ENCODE results near the gene PLA2G4A.

PLA2G4A gene

DNA sequence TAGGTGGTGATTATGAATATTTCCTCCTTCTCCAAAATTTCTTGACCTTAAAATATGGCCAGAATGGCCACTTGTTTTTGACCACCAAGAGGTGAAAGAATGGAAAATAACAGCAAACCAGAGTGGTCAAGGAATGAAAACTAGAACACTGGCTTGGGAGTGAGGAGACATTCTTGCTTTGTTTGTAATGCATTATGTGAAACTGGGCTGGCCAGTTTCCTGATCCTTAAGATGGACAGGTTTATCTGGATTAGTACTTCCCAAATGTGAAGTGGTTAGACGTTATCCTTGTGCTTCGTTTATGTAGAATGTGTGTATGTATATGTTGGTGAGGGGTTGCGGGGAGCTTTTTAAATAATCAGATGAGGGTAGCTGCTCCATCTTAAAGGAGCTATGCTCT lies 12.8 kb downstream of the PLA2G4A start:
- no peaks in the 10 kb centered on the region for H3K27me3 ChIP-seq (ENCODE audit: insufficient read depth, low read length, poor library complexity, severe bottlenecking)
- no peaks in the 10 kb centered on the region for H3F3A ChIP-seq (ENCODE audit: low read depth)
- TF ChIP-seq EZH2phosphoT487 (IDR thresholded peaks at IDR 0.05; ENCODE audit: borderline replicate concordance): no peak

DNA sequence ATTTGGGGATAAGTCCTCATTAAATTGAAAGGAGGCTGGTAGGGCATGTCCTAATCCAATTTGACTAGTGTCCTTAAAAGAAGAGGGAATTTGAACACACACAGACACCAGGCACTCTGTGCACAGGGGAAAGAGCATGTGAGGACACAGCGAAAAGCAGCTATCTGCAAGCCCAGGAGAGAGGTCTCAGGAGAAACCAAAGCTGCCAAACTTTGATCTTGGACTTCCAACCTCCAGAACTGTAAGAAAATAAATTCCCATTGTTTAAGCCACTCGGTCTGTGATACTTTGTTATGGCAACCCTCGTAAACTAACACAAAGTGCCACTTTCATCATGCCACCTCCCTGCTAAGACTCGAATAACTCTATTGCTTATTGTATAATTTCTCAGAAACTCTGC lies 13.8 kb downstream of the PLA2G4A start:
- no peaks in the 10 kb centered on the region for H3K36me3 ChIP-seq (ENCODE audit: insufficient read depth, low read length)
- no peaks in the 10 kb centered on the region for H3K9me3 ChIP-seq (ENCODE audit: insufficient read depth, low read depth, low read length)
- H3K4me3 ChIP-seq (ENCODE audit: low read length, poor library complexity, severe bottlenecking): no peak overlapping the region
- H3F3A ChIP-seq (ENCODE audit: low read depth): no peaks in the 10 kb centered on the region
- H3K4me1 ChIP-seq (ENCODE audit: insufficient read depth, low read length, poor library complexity, severe bottlenecking): peaks cover 29% of the 10 kb centered on the region
- no peaks in the 10 kb centered on the region for H3K27me3 ChIP-seq (ENCODE audit: insufficient read depth, low read length, poor library complexity, severe bottlenecking)
- H4K20me1 ChIP-seq (ENCODE audit: insufficient read depth, low read length, poor library complexity, severe bottlenecking): no peaks in the 10 kb centered on the region
- H3K9me2 ChIP-seq (replicated peaks; ENCODE audit: low read depth, low read length): no peaks in the 10 kb centered on the region
- H2AFZ ChIP-seq (ENCODE audit: low read length): peak overlapping the region; percentile 48; the same call in 1 of the 2 replicates
- TF ChIP-seq, protein P1, sequence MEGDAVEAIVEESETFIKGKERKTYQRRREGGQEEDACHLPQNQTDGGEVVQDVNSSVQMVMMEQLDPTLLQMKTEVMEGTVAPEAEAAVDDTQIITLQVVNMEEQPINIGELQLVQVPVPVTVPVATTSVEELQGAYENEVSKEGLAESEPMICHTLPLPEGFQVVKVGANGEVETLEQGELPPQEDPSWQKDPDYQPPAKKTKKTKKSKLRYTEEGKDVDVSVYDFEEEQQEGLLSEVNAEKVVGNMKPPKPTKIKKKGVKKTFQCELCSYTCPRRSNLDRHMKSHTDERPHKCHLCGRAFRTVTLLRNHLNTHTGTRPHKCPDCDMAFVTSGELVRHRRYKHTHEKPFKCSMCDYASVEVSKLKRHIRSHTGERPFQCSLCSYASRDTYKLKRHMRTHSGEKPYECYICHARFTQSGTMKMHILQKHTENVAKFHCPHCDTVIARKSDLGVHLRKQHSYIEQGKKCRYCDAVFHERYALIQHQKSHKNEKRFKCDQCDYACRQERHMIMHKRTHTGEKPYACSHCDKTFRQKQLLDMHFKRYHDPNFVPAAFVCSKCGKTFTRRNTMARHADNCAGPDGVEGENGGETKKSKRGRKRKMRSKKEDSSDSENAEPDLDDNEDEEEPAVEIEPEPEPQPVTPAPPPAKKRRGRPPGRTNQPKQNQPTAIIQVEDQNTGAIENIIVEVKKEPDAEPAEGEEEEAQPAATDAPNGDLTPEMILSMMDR (conservative IDR thresholded peaks at IDR 0.05; ENCODE audit: low read length): no peak
- TF ChIP-seq EZH2phosphoT487 (IDR thresholded peaks at IDR 0.05; ENCODE audit: borderline replicate concordance): no peak
- no peak overlapping the region for H3K9ac ChIP-seq (ENCODE audit: low read depth, low read length, poor library complexity, severe bottlenecking)
- H3K79me2 ChIP-seq (ENCODE audit: insufficient read depth, low read length): no peaks in the 10 kb centered on the region
- no peak overlapping the region for H3K4me2 ChIP-seq (ENCODE audit: low read depth, low read length, poor library complexity, severe bottlenecking)

More for the DNA sequence above, 12.8 kb downstream of the PLA2G4A start:
- Histone ChIP-seq H3K4me2 (ENCODE audit: low read depth, low read length, poor library complexity, severe bottlenecking) (no peak overlapping the region), H3K4me1 (ENCODE audit: insufficient read depth, low read length, poor library complexity, severe bottlenecking) (peaks cover 29% of the 10 kb centered on the region), H3K9ac (ENCODE audit: low read depth, low read length, poor library complexity, severe bottlenecking) (no peak overlapping the region), H3K9me2 (replicated peaks; ENCODE audit: low read depth, low read length) (no peaks in the 10 kb centered on the region), H3K9me3 (ENCODE audit: insufficient read depth, low read depth, low read length) (no peaks in the 10 kb centered on the region), H4K20me1 (ENCODE audit: insufficient read depth, low read length, poor library complexity, severe bottlenecking) (no peaks in the 10 kb centered on the region), H3K79me2 (ENCODE audit: insufficient read depth, low read length) (no peaks in the 10 kb centered on the region), H2AFZ (ENCODE audit: low read length) (no peak overlapping the region; the same call in 1 of the 2 replicates), H3K36me3 (ENCODE audit: insufficient read depth, low read length) (no peaks in the 10 kb centered on the region), H3K4me3 (ENCODE audit: low read length, poor library complexity, severe bottlenecking) (no peak overlapping the region)

DNA sequence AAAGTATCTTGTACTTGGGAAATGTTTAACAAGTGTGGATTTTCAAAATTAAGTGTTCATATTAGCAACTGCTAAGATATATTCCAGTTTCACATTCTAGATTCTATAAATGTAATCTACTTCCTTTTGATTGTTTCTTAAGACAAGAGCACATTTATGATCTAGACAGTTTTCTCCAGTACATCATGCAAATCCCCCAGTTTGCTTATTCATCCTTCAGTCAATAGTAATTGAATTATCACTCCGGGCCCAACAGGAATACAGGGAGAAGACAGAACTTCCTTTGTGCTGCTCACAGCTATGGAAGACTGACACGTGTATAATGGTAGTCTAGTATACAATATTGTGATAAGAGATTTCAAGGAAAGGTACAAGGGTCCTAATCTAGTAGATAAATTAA lies 14.5 kb downstream of the PLA2G4A start:
- Histone ChIP-seq H3K27me3 (ENCODE audit: insufficient read depth, low read length, poor library complexity, severe bottlenecking) (no peaks in the 10 kb centered on the region), H2AFZ (ENCODE audit: low read length) (no peak overlapping the region), H3K36me3 (ENCODE audit: insufficient read depth, low read length) (no peaks in the 10 kb centered on the region), H3K4me1 (ENCODE audit: insufficient read depth, low read length, poor library complexity, severe bottlenecking) (peaks cover 29% of the 10 kb centered on the region), H3K9me2 (replicated peaks; ENCODE audit: low read depth, low read length) (no peaks in the 10 kb centered on the region), H3K4me2 (ENCODE audit: low read depth, low read length, poor library complexity, severe bottlenecking) (peak overlapping the region; percentile 5), H3K79me2 (ENCODE audit: insufficient read depth, low read length) (no peaks in the 10 kb centered on the region), H3K4me3 (ENCODE audit: low read length, poor library complexity, severe bottlenecking) (no peak overlapping the region), H3K9ac (ENCODE audit: low read depth, low read length, poor library complexity, severe bottlenecking) (no peak overlapping the region), H3K9me3 (ENCODE audit: insufficient read depth, low read depth, low read length) (no peaks in the 10 kb centered on the region), H3F3A (ENCODE audit: low read depth) (no peaks in the 10 kb centered on the region), H4K20me1 (ENCODE audit: insufficient read depth, low read length, poor library complexity, severe bottlenecking) (no peaks in the 10 kb centered on the region)
- TF ChIP-seq EZH2phosphoT487 (IDR thresholded peaks at IDR 0.05; ENCODE audit: borderline replicate concordance): no peak
- TF ChIP-seq, protein P1 (conservative IDR thresholded peaks at IDR 0.05; ENCODE audit: low read length): no peak

DNA sequence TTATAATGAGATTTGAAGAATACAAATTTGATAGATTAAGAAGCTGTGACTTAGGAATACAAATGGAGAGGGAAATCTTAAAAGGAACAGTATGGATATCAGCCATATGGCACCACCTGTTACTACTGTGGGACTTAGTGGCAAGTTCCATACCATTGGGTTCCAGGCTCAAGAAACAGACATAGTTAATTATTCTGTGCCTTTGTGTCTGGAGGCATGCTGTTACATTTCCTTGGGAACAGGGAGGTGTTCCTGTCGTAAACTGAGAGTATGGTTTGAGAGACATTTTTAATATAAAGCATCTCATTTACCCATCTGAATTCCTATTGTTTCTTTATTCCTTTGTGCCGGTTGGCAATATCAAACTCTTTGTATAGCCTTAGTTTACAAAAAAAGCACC lies 15.2 kb downstream of the PLA2G4A start:
- H3K79me2 ChIP-seq (ENCODE audit: insufficient read depth, low read length): no peaks in the 10 kb centered on the region
- TF ChIP-seq EZH2phosphoT487 (IDR thresholded peaks at IDR 0.05; ENCODE audit: borderline replicate concordance): no peak
- TF ChIP-seq, protein P1 (conservative IDR thresholded peaks at IDR 0.05; ENCODE audit: low read length): no peak
- no peak overlapping the region for H2AFZ ChIP-seq (ENCODE audit: low read length)
- no peak overlapping the region for H3K4me3 ChIP-seq (ENCODE audit: low read length, poor library complexity, severe bottlenecking)
- H3K9ac ChIP-seq (ENCODE audit: low read depth, low read length, poor library complexity, severe bottlenecking): no peak overlapping the region
- H3K27me3 ChIP-seq (ENCODE audit: insufficient read depth, low read length, poor library complexity, severe bottlenecking): no peaks in the 10 kb centered on the region
- no peaks in the 10 kb centered on the region for H3F3A ChIP-seq (ENCODE audit: low read depth)
- H3K9me3 ChIP-seq (ENCODE audit: insufficient read depth, low read depth, low read length): no peaks in the 10 kb centered on the region
- no peaks in the 10 kb centered on the region for H4K20me1 ChIP-seq (ENCODE audit: insufficient read depth, low read length, poor library complexity, severe bottlenecking)
- peaks cover 22% of the 10 kb centered on the region for H3K4me1 ChIP-seq (ENCODE audit: insufficient read depth, low read length, poor library complexity, severe bottlenecking)
- peak overlapping the region; percentile 5 for H3K4me2 ChIP-seq (ENCODE audit: low read depth, low read length, poor library complexity, severe bottlenecking)
- H3K9me2 ChIP-seq (replicated peaks; ENCODE audit: low read depth, low read length): no peaks in the 10 kb centered on the region
- H3K36me3 ChIP-seq (ENCODE audit: insufficient read depth, low read length): no peaks in the 10 kb centered on the region

Measured in Loucy (cell line).